ENCODE results near the gene LRCH1.

LRCH1 gene

DNA sequence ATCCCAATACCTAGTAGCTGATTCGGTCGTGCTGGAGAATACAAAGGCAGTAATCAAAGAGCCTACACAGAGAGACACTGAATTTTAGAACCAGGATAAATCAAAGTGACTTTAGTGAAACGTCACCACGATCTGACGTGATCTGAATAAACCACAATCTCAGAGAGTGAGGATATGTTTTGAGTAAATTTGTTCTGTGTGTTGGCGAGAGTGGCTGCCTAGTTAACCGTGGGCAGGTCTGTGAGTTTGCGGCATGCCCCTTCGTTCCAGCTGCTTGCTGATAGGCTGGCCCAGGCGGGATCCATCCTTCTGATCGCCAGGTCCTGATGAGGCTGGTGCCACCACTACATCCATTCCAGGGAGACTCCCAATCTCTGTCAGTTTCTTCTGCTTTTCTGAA is 40.4 kb downstream of the LRCH1 start:
- TF ChIP-seq CEBPB (IDR thresholded peaks at IDR 0.05): no peak
- TF ChIP-seq FOXM1 (IDR thresholded peaks at IDR 0.05; ENCODE audit: borderline replicate concordance, low read depth): no peak
- TF ChIP-seq, protein P1, sequence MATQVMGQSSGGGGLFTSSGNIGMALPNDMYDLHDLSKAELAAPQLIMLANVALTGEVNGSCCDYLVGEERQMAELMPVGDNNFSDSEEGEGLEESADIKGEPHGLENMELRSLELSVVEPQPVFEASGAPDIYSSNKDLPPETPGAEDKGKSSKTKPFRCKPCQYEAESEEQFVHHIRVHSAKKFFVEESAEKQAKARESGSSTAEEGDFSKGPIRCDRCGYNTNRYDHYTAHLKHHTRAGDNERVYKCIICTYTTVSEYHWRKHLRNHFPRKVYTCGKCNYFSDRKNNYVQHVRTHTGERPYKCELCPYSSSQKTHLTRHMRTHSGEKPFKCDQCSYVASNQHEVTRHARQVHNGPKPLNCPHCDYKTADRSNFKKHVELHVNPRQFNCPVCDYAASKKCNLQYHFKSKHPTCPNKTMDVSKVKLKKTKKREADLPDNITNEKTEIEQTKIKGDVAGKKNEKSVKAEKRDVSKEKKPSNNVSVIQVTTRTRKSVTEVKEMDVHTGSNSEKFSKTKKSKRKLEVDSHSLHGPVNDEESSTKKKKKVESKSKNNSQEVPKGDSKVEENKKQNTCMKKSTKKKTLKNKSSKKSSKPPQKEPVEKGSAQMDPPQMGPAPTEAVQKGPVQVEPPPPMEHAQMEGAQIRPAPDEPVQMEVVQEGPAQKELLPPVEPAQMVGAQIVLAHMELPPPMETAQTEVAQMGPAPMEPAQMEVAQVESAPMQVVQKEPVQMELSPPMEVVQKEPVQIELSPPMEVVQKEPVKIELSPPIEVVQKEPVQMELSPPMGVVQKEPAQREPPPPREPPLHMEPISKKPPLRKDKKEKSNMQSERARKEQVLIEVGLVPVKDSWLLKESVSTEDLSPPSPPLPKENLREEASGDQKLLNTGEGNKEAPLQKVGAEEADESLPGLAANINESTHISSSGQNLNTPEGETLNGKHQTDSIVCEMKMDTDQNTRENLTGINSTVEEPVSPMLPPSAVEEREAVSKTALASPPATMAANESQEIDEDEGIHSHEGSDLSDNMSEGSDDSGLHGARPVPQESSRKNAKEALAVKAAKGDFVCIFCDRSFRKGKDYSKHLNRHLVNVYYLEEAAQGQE (IDR thresholded peaks at IDR 0.05; ENCODE audit: low read depth): no peak
- TF ChIP-seq TAF1 (IDR thresholded peaks at IDR 0.05; ENCODE audit: low read depth): no peak
- no peak for TF ChIP-seq CREB1 (IDR thresholded peaks at IDR 0.05; ENCODE audit: low read depth)
- TF ChIP-seq ZBTB7A (IDR thresholded peaks at IDR 0.05; ENCODE audit: low read depth): no peak
- TF ChIP-seq, protein P2, sequence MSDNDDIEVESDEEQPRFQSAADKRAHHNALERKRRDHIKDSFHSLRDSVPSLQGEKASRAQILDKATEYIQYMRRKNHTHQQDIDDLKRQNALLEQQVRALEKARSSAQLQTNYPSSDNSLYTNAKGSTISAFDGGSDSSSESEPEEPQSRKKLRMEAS (IDR thresholded peaks at IDR 0.05): no peak
- TF ChIP-seq, protein P3, sequence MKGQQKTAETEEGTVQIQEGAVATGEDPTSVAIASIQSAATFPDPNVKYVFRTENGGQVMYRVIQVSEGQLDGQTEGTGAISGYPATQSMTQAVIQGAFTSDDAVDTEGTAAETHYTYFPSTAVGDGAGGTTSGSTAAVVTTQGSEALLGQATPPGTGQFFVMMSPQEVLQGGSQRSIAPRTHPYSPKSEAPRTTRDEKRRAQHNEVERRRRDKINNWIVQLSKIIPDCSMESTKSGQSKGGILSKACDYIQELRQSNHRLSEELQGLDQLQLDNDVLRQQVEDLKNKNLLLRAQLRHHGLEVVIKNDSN (IDR thresholded peaks at IDR 0.05): no peak
- no peak for TF ChIP-seq TEAD4 (IDR thresholded peaks at IDR 0.05)
- no peak for TF ChIP-seq EP300 (IDR thresholded peaks at IDR 0.05; ENCODE audit: borderline replicate concordance)
- TF ChIP-seq EGR1 (IDR thresholded peaks at IDR 0.05): no peak
- no peak for TF ChIP-seq RAD21 (IDR thresholded peaks at IDR 0.05; ENCODE audit: low read depth)
- TF ChIP-seq TCF12 (IDR thresholded peaks at IDR 0.05; ENCODE audit: low read depth): no peak
- no peak for TF ChIP-seq YY1 (IDR thresholded peaks at IDR 0.05; ENCODE audit: low read depth)
- TF ChIP-seq NFIC (IDR thresholded peaks at IDR 0.05): no peak

DNA sequence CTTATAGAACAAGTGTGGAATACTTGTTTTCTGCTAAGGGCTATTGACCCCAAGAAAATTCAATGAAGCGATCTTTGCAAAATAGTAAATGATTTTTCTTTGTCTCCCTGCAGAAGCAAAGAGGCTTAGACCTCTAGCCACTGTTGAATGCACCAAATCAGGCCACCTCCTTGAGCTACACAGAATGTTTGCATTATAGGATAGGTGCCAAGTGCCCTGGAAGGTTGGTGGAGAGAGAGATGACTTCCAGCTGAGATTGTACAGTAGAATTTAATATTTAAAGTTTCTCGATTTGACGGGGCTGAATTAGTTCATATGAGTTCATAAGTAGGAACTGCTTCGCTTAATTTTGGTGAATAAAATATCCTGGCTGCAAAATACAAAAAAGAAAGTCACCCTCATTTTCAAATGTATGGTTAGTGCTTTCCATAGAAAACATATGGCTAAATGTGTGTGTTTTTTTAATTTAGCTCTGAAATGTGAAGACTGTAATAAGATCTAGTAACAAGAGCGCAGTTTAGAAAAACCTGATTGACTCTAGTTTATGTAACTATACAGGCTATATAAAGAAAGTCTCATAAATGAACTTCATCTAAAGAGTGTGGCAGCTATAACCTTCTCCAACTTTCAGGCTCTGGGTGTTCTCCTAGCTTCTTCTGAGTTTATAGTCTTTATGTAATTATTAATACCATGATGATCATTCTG is 41.6 kb downstream of the LRCH1 start:
- TF ChIP-seq FOXM1 (IDR thresholded peaks at IDR 0.05; ENCODE audit: borderline replicate concordance, low read depth): no peak
- peak; percentile 37; the same call in 1 of the 2 replicates for TF ChIP-seq NFIC (IDR thresholded peaks at IDR 0.05)

DNA sequence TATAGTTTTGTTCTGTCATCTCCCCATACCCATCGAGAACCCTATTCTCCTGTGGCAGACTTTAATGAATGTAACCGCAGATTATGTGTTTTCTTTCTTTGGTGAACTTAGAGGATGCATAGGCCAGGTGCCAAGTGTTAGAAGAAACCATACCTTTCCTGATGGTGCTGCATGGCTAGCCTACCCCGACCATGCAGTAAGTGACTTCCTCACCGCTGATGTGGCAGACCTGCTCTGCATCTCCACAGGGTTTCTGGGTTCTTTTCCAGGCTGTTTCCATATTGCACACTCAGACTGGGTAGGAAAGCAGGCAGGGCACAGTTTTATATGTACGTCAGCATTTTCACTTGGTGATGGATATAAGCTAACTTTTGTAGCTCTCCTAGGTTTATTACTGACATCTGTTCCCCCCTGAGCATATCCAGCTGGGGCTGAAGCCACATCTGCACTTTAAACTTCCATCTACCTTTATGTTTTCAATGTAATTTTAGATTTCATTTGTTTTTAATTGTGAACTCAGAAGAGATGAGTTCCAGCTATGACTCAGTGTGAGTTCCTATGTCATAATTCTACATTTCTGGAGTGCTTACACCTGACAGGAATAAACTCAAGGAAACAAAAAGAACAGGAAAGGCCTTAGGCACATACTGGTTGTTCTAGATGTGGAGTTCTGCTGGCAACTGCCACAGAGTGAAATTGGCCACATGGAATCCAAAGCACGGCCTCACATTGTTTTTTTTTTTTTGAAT is 42.3 kb downstream of the LRCH1 start:
- TF ChIP-seq CEBPB (IDR thresholded peaks at IDR 0.05): no peak
- no peak for TF ChIP-seq EGR1 (IDR thresholded peaks at IDR 0.05)
- TF ChIP-seq FOXM1 (IDR thresholded peaks at IDR 0.05; ENCODE audit: borderline replicate concordance, low read depth): no peak
- no peak for TF ChIP-seq CREB1 (IDR thresholded peaks at IDR 0.05; ENCODE audit: low read depth)
- TF ChIP-seq, protein P3 (IDR thresholded peaks at IDR 0.05): no peak
- no peak for TF ChIP-seq NFIC (IDR thresholded peaks at IDR 0.05)
- TF ChIP-seq, protein P2 (IDR thresholded peaks at IDR 0.05): no peak
- TF ChIP-seq EP300 (IDR thresholded peaks at IDR 0.05; ENCODE audit: borderline replicate concordance): no peak
- no peak for TF ChIP-seq TCF12 (IDR thresholded peaks at IDR 0.05; ENCODE audit: low read depth)
- no peak for TF ChIP-seq TAF1 (IDR thresholded peaks at IDR 0.05; ENCODE audit: low read depth)
- no peak for TF ChIP-seq RAD21 (IDR thresholded peaks at IDR 0.05; ENCODE audit: low read depth)
- TF ChIP-seq, protein P1 (IDR thresholded peaks at IDR 0.05; ENCODE audit: low read depth): no peak
- TF ChIP-seq TEAD4 (IDR thresholded peaks at IDR 0.05): no peak
- TF ChIP-seq ZBTB7A (IDR thresholded peaks at IDR 0.05; ENCODE audit: low read depth): no peak
- TF ChIP-seq YY1 (IDR thresholded peaks at IDR 0.05; ENCODE audit: low read depth): no peak

DNA sequence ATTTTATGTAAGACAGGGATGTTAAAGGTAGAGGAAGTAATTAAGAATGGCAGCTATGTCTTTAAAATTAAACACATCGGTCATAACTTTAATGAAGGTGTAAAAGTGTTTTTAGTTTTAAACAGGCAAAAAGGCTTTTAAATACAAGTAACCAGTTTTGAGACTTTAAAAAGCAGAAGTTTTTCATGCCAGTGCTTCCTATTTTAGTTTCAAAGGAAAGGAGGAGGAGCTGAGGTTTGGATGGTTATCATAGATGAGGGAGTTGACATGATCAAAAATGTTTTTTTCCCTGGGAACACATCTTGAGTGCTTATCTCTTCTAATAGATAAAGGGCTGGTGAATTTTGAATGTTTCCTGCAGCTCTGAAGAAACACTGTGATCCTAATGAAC is 42.9 kb downstream of the LRCH1 start:
- TF ChIP-seq TCF12 (IDR thresholded peaks at IDR 0.05; ENCODE audit: low read depth): no peak
- no peak for TF ChIP-seq NFIC (IDR thresholded peaks at IDR 0.05)
- TF ChIP-seq ZBTB7A (IDR thresholded peaks at IDR 0.05; ENCODE audit: low read depth): no peak
- TF ChIP-seq EP300 (IDR thresholded peaks at IDR 0.05; ENCODE audit: borderline replicate concordance): no peak
- TF ChIP-seq CREB1 (IDR thresholded peaks at IDR 0.05; ENCODE audit: low read depth): no peak
- TF ChIP-seq, protein P3 (IDR thresholded peaks at IDR 0.05): no peak
- no peak for TF ChIP-seq YY1 (IDR thresholded peaks at IDR 0.05; ENCODE audit: low read depth)
- no peak for TF ChIP-seq TAF1 (IDR thresholded peaks at IDR 0.05; ENCODE audit: low read depth)
- TF ChIP-seq, protein P2 (IDR thresholded peaks at IDR 0.05): no peak
- TF ChIP-seq FOXM1 (IDR thresholded peaks at IDR 0.05; ENCODE audit: borderline replicate concordance, low read depth): no peak
- TF ChIP-seq, protein P1 (IDR thresholded peaks at IDR 0.05; ENCODE audit: low read depth): no peak
- TF ChIP-seq TEAD4 (IDR thresholded peaks at IDR 0.05): no peak
- TF ChIP-seq EGR1 (IDR thresholded peaks at IDR 0.05): no peak
- no peak for TF ChIP-seq RAD21 (IDR thresholded peaks at IDR 0.05; ENCODE audit: low read depth)
- no peak for TF ChIP-seq CEBPB (IDR thresholded peaks at IDR 0.05)
